CD4-positive, CD25-positive, alpha-beta regulatory T cell (primary cell): ENCODE results near the gene TNNT2. TPM values are rescaled to one million over a fixed set of nuclear protein-coding genes. Genes with fewer than 3 reads are reported as not detected.

Experiments
- ATAC-seq, 2 donors: fragments of 150-1000 bp; cut with Tn5 transposase; one replicate each; pipeline ENCODE4 v1.10.0; 2021; ENCODE audit warnings: low read depth in 2 of 2, moderate number of reproducible peaks in 2 of 2, moderate library complexity in 1 of 2
- DNase-seq, 3 donors: peaks; one replicate each; pipeline versions ENCODE4 v3.0.0 to v3.0.0-alpha.2; 2012 to 2022; ENCODE audit warnings: mixed read lengths in 1 of 3
- H3K27ac ChIP-seq: one replicate; pipeline ENCODE4 v1.7.0; 2013; ENCODE audit warnings: mild to moderate bottlenecking, low read length; ENCODE audit not compliant: insufficient read depth, poor library complexity, severe bottlenecking
- H3K27me3 ChIP-seq: one replicate; pipeline ENCODE4 v1.7.0; 2013; ENCODE audit warnings: low read length; ENCODE audit not compliant: control insufficient read depth, insufficient read depth
- H3K36me3 ChIP-seq: one replicate; pipeline ENCODE4 v1.7.0; 2013; ENCODE audit warnings: mild to moderate bottlenecking, low read length, moderate library complexity; ENCODE audit not compliant: control insufficient read depth, insufficient read depth
- H3K4me1 ChIP-seq: 2 replicates; pipeline ENCODE4 v1.7.0; 2013; ENCODE audit warnings: mild to moderate bottlenecking, low read length; ENCODE audit not compliant: insufficient read depth, control insufficient read depth, poor library complexity, severe bottlenecking
- H3K4me3 ChIP-seq: one replicate; pipeline ENCODE4 v1.7.0; 2013; ENCODE audit warnings: low read depth, mild to moderate bottlenecking, low read length, moderate library complexity
- H3K9me3 ChIP-seq, 2 experiments: 1 replicate in 1 of 2; 2 replicates in 1 of 2; pipeline ENCODE4 v1.7.0; 2013; ENCODE audit warnings: low read length in 2 of 2, mild to moderate bottlenecking in 1 of 2, moderate library complexity in 1 of 2; ENCODE audit not compliant: control insufficient read depth in 2 of 2
- H3K27ac Mint-ChIP-seq, 3 donors: one replicate each; pipeline ENCODE4 v1.8.0; 2020 to 2022; ENCODE audit warnings: mild to moderate bottlenecking in 3 of 3, mixed read lengths in 3 of 3, moderate library complexity in 2 of 3
- H3K27me3 Mint-ChIP-seq: one replicate; pipeline ENCODE4 v1.8.0; 2022; ENCODE audit warnings: mild to moderate bottlenecking, mixed read lengths
- H3K36me3 Mint-ChIP-seq: one replicate; pipeline ENCODE4 v1.8.0; 2020; ENCODE audit warnings: mixed read lengths
- H3K4me1 Mint-ChIP-seq, 4 donors: one replicate each; pipeline ENCODE4 v1.8.0; 2020 to 2022; ENCODE audit warnings: mixed read lengths in 4 of 4, mild to moderate bottlenecking in 1 of 4
- H3K4me3 Mint-ChIP-seq, 4 donors: one replicate each; pipeline ENCODE4 v1.8.0; 2020 to 2022; ENCODE audit warnings: mild to moderate bottlenecking in 4 of 4, mixed read lengths in 4 of 4, moderate library complexity in 3 of 4
- H3K9me3 Mint-ChIP-seq, 7 donors: one replicate each; pipeline ENCODE4 v1.8.0; 2020 to 2022; ENCODE audit warnings: mixed read lengths in 7 of 7, mild to moderate bottlenecking in 3 of 7, moderate library complexity in 2 of 7
- polyA plus RNA-seq, 4 donors: library from polyadenylated mRNA; unstranded; fragments of 300-500 nt; fragmentation: Illumina TruSeq; gene quantifications; one replicate each; pipeline ENCODE4 v1.2.3, GENCODE V29; 2021
- total RNA-seq: library from RNA; stranded (reverse); gene quantifications from one replicate; pipeline ENCODE4 v1.2.3, GENCODE V29; 2022

The TNNT2 gene
- total and polyA plus RNA-seq, 5 donors from 2014 or later: not detected

DNA sequence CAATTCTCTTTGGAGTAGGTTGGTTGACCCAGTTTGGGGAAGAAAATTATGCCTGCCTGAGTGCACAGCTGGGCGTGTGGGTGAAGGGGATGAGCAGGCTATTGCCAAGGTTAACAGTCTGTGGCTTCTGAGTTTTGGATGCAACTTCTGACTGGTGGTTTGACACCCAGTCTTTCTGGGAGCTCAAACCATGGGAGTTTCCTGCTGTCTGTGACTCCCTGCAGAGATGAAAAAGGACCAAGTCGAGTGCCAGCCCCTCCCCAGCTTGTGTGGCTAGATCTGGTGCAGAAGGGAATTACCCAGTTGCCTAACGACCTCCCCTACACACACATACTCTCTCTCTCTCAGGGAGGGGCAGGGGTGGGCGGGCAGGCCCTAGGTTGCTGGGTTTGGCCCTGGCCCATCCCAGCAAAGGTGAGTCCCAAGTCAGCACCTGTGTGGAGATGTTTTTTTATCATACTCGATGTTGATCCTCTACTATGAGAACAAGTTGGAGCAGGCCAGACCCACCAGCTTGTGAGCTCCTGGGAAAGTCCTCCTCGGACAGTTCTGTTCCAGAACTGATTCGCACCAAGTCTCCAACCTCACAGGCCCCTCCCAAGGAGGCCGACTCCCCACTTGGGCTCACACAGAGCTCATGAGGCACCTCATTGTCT lies 66.0 kb downstream of the TNNT2 start:
- Mint-ChIP-seq H3K9me3 (peaks cover 0 to 2% (median 0%) of the 10 kb centered on the region in 7 donors), H3K4me3 (no peak overlapping the region), H3K4me1 (peaks cover 0 to 5% (median 0%) of the 10 kb centered on the region in 4 donors), H3K36me3 (no peaks in the 10 kb centered on the region), H3K27ac (no peak overlapping the region), H3K27me3 (peaks cover 21% of the 10 kb centered on the region)
- no peaks in the 10 kb centered on the region for H3K4me1 ChIP-seq
- H3K27ac ChIP-seq: no peak overlapping the region
- DNase-seq: no peak
- no peaks in the 10 kb centered on the region for H3K36me3 ChIP-seq
- ATAC-seq: no peak
- H3K4me3 ChIP-seq: no peak overlapping the region
- no peaks in the 10 kb centered on the region for H3K9me3 ChIP-seq
- peaks cover 2% of the 10 kb centered on the region for H3K27me3 ChIP-seq

DNA sequence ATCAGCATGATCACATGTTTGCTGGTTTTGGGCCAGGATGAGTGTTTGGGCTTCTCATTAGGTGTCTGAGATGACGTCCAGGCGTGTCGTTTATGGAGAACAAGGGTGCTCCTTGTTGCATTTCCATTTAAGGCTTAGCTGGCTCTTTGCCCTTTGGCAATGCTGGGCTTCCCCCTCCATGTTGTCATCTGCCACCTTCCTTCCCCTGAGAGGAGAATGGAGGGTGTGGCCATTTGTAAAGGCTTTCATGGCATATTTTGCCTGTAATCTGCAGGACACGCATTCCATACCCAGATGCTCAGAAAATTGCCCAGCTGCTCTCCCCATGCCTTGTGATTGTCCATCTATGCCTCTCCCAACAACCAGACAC lies 66.5 kb downstream of the TNNT2 start:
- no peak overlapping the region for H3K4me3 Mint-ChIP-seq
- DNase-seq (no peak), ATAC-seq (no peak)
- peaks cover 0 to 5% (median 0%) of the 10 kb centered on the region in 4 donors for H3K4me1 Mint-ChIP-seq
- no peak overlapping the region for H3K27ac ChIP-seq
- H3K36me3 ChIP-seq: no peaks in the 10 kb centered on the region
- H3K9me3 ChIP-seq: no peaks in the 10 kb centered on the region
- no peak overlapping the region for H3K27ac Mint-ChIP-seq
- H3K27me3 Mint-ChIP-seq: peaks cover 21% of the 10 kb centered on the region
- H3K27me3 ChIP-seq: peaks cover 2% of the 10 kb centered on the region
- peaks cover 0 to 2% (median 0%) of the 10 kb centered on the region in 7 donors for H3K9me3 Mint-ChIP-seq
- no peaks in the 10 kb centered on the region for H3K4me1 ChIP-seq
- no peak overlapping the region for H3K4me3 ChIP-seq
- no peaks in the 10 kb centered on the region for H3K36me3 Mint-ChIP-seq

GRCh38 chr1:201310251-201310985 lies 67.1 kb downstream of the TNNT2 start:
- Histone ChIP-seq H3K27ac (no peak overlapping the region), H3K9me3 (no peaks in the 10 kb centered on the region), H3K4me1 (no peaks in the 10 kb centered on the region), H3K27me3 (peaks cover 2% of the 10 kb centered on the region), H3K36me3 (no peaks in the 10 kb centered on the region), H3K4me3 (no peak overlapping the region)
- no peaks in the 10 kb centered on the region for H3K36me3 Mint-ChIP-seq
- H3K4me3 Mint-ChIP-seq: no peak overlapping the region
- DNase-seq (no peak), ATAC-seq (no peak)
- peaks cover 0 to 2% (median 0%) of the 10 kb centered on the region in 7 donors for H3K9me3 Mint-ChIP-seq
- no peak overlapping the region for H3K27ac Mint-ChIP-seq
- H3K27me3 Mint-ChIP-seq: peaks cover 21% of the 10 kb centered on the region
- H3K4me1 Mint-ChIP-seq: peaks cover 0 to 3% (median 0%) of the 10 kb centered on the region in 4 donors

GRCh38 chr1:201309416-201309815 lies 68.1 kb downstream of the TNNT2 start:
- no peaks in the 10 kb centered on the region for H3K9me3 ChIP-seq
- ATAC-seq: no peak
- no peaks in the 10 kb centered on the region for H3K36me3 ChIP-seq
- Mint-ChIP-seq H3K4me1 (peaks cover 0 to 3% (median 0%) of the 10 kb centered on the region in 4 donors), H3K9me3 (peaks cover 0 to 2% (median 0%) of the 10 kb centered on the region in 7 donors), H3K4me3 (no peak overlapping the region), H3K27me3 (peaks cover 13% of the 10 kb centered on the region), H3K36me3 (no peaks in the 10 kb centered on the region), H3K27ac (no peak overlapping the region)
- H3K27me3 ChIP-seq: peaks cover 2% of the 10 kb centered on the region
- DNase-seq: peak in 1 of 3 donors; percentile 11
- no peak overlapping the region for H3K27ac ChIP-seq
- no peak overlapping the region for H3K4me3 ChIP-seq
- H3K4me1 ChIP-seq: no peaks in the 10 kb centered on the region

Other genes with a start within 250 kb of the TNNT2 start
- gene TMEM9, start 223.2 kb downstream of the TNNT2 start, total RNA-seq: 12.1 TPM
- gene TMEM9, start 223.2 kb downstream of the TNNT2 start, polyA plus RNA-seq: 10 to 100 TPM; 30.3 to 40.6 (median 36.3) TPM
- gene IGFN1, start 186.9 kb downstream of the TNNT2 start, total RNA-seq: not detected
- not detected for gene IGFN1, start 186.9 kb downstream of the TNNT2 start, polyA plus RNA-seq
- not detected for gene PKP1, start 94.2 kb downstream of the TNNT2 start, total RNA-seq
- gene PKP1, start 94.2 kb downstream of the TNNT2 start, polyA plus RNA-seq: not detected
- gene LAD1, start 21.6 kb upstream of the TNNT2 start, total RNA-seq: not detected
- gene LAD1, start 21.6 kb upstream of the TNNT2 start, polyA plus RNA-seq: not detected
- not detected for gene TNNI1, start 44.0 kb upstream of the TNNT2 start, total RNA-seq
- not detected for gene TNNI1, start 44.0 kb upstream of the TNNT2 start, polyA plus RNA-seq
- gene PHLDA3, start 91.5 kb upstream of the TNNT2 start, total RNA-seq: 2.1 TPM
- gene PHLDA3, start 91.5 kb upstream of the TNNT2 start, polyA plus RNA-seq: 1 to 10 TPM in 2 of 4 donors, under 1 TPM in 2; 0.62 to 2.1 (median 1.1) TPM
- gene CSRP1, start 129.4 kb upstream of the TNNT2 start, total RNA-seq: 63.8 TPM
- 100 to 1,000 TPM in 1 of 4 donors, 10 to 100 TPM in 3; 70.7 to 115 (median 84.7) TPM for gene CSRP1, start 129.4 kb upstream of the TNNT2 start, polyA plus RNA-seq
- 4.9 TPM for gene NAV1, start 161.4 kb upstream of the TNNT2 start, total RNA-seq
- 1 to 10 TPM in 2 of 4 donors, under 1 TPM in 2; 0.39 to 1.7 (median 1.3) TPM for gene NAV1, start 161.4 kb upstream of the TNNT2 start, polyA plus RNA-seq